Stimulated activated CD4-positive, alpha-beta T cell treated with anti-CD3 and anti-CD28 coated beads, Interleukin-1b, Interleukin-23, amount 100 ng/mL, for 1 hour (primary cell): ENCODE results near the gene SLC10A4.

Experiments used
- DNase-seq, 2 donors: peaks; one replicate each; pipeline ENCODE4 v3.0.0-alpha.2; 2020; ENCODE audit warnings: low read depth in 2 of 2

The SLC10A4 gene

DNA sequence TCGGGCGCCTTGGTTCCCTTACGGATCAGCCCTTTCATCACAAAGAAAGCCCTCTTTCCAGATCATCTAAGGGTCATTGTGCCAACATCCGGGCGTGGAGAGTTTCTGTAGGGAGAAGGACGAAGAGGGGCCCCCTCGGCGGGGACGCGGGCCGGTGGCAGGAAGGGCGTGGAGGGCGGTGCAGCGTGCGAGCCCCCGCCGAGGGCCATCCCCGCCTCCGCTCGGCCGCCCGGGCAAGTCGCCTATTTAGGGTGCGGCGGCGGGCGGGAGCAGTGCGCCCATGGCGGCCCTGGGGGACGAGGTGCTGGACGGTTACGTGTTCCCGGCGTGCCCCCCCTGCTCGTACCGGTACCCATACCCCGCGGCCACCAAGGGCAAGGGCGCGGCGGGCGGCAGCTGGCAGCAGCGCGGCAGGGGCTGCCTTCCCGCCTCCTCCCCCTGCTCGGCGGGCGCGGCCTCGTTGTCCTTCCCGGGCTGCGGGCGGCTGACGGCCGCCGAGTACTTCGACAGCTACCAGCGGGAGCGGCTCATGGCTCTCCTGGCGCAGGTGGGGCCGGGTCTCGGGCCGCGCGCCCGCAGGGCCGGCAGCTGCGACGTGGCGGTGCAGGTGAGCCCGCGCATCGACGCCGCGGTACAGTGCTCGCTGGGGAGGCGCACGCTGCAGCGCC lies 7.0 kb downstream of the SLC10A4 start, which contains the start of gene ZAR1:
ZAR1 (plus strand) TSS at position 241 of the 668 bp plus-strand sequence; CDS start at position 281, 40 bp downstream.
- DNase-seq: no peak

GRCh38 chr4:48490680-48491513 lies 7.8 kb downstream of the SLC10A4 start:
- DNase-seq: no peak

GRCh38 chr4:48491514-48492176 lies 8.5 kb downstream of the SLC10A4 start:
- no peak for DNase-seq

- no peak for DNase-seq
Measured at GRCh38 chr4:48493452-48494100, 10.4 kb downstream of the SLC10A4 start.

GRCh38 chr4:48495941-48496340 lies 12.8 kb downstream of the SLC10A4 start:
- no peak for DNase-seq

DNA sequence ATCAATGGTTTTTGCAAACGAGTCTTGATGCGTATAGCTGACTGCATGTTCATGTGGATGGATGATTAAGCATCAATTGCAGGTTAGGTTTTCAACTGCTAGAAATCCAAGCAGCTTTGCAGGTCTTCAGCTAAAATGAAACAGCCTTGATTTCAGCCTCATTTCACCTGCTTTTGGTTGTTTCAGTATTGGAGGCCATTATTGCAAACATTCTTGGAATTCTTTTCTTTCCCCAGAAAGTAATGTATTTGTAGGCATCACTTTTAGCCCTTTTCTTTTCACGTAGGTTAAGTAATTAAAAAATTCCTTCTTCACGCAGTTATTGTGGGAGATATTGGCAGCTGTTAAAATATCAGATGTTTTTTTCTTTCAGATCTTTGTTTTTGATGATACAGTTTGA lies 15.8 kb downstream of the SLC10A4 start:
- DNase-seq: no peak

- DNase-seq: no peak
Measured at GRCh38 chr4:48499551-48500066, 16.5 kb downstream of the SLC10A4 start.

DNA sequence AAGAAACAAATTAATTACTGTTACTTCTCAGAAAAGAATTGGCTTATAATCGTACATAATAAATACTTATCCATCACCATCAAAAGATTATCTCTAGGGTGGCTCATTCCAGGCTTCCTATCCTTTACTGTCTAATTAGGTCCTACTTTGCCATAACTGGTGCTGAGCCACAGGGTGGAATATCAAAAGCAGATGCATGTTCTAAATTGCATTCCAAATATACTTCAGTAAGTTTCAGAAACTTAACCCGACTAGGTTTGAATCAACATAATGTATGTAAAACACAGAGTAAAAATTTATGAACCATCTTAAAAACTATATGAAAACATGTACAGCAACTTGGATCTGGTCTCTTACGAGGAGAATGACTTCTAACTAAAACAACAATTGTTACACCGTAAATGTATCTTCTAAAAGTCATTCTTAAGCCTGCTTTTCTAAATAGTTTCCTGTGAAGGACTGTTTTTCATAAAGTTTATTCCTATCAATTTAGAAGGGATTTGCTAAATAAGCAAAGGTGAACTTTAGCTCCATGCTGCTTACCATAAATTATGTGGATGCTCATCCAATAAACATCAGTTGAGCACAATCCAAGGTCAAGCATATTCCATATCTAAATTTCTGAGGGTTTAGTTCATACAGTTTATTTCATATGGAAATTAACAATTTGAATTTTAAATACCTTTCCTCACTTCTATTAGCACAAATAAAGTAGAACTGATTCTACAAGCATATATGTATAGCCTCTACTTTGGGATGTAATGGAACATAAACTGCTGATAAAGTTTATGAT lies 20.3 kb downstream of the SLC10A4 start:
- DNase-seq: no peak

DNA sequence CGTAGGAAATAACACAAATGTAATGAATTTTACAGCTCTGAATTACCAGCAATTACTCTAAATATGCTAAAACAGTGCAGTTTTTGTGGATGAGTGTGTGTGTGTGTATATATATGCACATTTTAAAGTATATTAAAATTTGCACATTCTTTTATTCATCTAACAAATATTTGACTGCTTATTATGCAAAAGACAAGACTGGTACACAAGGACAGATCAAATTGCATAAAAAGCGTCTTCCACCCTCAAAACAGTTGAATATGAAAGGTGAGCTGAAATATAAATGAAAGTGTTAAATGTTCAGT lies 20.8 kb downstream of the SLC10A4 start:
- no peak for DNase-seq

DNA sequence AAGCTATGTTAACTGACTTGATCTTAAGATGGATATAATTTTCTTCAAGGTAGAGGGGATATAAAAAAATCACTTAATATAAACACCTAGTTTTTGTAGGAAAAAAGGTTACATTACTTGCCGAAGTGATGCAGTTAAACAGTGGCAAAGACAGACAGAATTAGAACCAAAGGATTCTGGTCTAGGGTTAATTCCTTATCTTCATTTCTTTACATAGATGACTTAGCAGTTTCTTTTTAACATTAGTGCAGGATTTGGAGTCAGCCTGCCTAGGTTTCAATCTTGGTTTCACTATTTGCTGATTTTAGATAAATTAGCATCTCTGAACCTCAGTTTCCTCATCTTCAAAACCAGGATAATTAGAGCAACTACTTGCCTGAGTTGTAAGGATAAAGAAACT lies 21.2 kb downstream of the SLC10A4 start:
- DNase-seq: no peak

DNA sequence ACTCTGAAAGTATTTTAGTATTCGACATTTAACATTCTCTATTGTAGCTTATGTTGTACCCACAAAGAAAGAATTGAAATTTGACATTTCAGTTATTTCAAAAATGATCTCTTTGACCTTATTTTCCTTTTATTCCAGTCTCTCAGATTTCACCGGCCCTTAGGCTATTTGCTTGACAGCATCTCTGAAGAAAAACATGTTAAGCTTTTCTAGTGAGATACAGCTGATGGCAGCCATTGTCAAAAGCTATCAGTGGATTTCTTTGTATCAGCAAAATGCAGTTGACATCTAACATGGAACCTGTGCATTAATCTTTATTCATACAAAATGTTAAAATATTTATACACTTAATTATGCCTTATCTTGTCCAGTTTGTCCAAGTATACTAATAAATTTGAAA lies 23.6 kb downstream of the SLC10A4 start:
- no peak for DNase-seq

DNA sequence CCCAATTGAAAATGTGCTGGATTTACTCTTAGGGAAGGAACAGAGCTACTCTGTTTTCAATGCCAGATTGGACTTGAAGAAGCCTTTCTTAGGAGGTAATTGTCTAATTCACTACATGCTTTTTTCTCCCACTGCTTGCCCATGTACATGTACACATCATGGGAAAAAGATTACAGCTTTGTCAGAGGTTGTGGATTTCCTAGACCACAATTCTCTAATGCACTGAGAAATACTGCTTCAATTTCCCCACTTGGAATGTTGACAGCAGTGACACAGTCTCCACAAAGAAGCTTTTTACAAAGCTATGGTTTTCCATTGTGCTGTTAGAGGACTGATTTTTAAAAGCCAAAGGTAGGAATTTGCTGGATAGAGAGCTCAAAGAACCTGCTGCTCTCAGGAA lies 26.4 kb downstream of the SLC10A4 start:
- DNase-seq: no peak

- DNase-seq: no peak
Measured at GRCh38 chr4:48518143-48518542, 35.0 kb downstream of the SLC10A4 start.

- no peak for DNase-seq
Measured at GRCh38 chr4:48526406-48526805, 43.3 kb downstream of the SLC10A4 start.

DNA sequence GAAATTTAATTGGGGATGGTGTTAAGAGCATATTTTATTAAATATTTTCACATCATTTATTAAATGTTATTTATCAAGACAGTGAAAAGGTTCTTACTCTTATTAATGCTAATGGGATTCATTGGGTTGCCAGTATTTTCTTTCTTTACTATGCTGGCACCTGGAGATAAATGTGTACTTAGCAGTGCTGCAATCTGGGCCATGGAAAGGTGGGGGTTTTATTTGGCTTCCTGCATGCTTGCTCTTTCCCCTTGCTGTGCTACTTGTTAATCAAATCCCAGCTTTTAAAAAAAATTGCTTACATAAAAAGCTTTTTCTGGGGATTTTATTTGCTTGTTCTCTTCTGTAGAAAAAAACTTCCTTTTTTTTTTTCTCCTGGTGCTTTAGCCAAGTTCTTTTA lies 55.2 kb downstream of the SLC10A4 start:
- DNase-seq: no peak
